Testis (tissue), 3 donors: ENCODE measurements around the gene FOXC2. TPM values are rescaled to one million over a fixed set of nuclear protein-coding genes. Genes with fewer than 3 reads are reported as not detected.

ENCODE experiments used
- DNase-seq: peaks from one replicate; pipeline ENCODE4 v3.0.0-alpha.2; 2019
- H3K27ac ChIP-seq, 2 donors: fragments of 200-600 bp; sonication (generic); one replicate each; pipeline ENCODE4 v1.5.1; 2019
- H3K27me3 ChIP-seq: fragments of 200-600 bp; sonication (generic); one replicate; pipeline ENCODE4 v1.5.1; 2019
- H3K36me3 ChIP-seq: fragments of 200-600 bp; sonication (generic); one replicate; pipeline ENCODE4 v1.5.1; 2017; ENCODE audit warnings: low read depth; ENCODE audit errors: missing control alignments
- H3K4me1 ChIP-seq: fragments of 200-600 bp; sonication (generic); one replicate; pipeline ENCODE4 v1.5.1; 2019
- H3K4me3 ChIP-seq, 2 donors: fragments of 200-600 bp; sonication (generic); one replicate each; pipeline ENCODE4 v1.5.1; 2017 to 2019
- H3K9me3 ChIP-seq: fragments of 200-600 bp; sonication (generic); one replicate; pipeline ENCODE4 v1.5.1; 2017
- CTCF ChIP-seq, 3 experiments: fragments of 450-650 bp in 2 of 3; fragments of 200-600 bp in 1 of 3; sonication (generic) in 1 of 3; IDR thresholded peaks; one replicate each; pipeline ENCODE4 v1.5.1; 2016 to 2019; ENCODE audit warnings: antibody characterized with exemption in 3 of 3, mild to moderate bottlenecking in 2 of 3, moderate library complexity in 1 of 3
- POLR2A ChIP-seq: fragments of 450-650 bp; IDR thresholded peaks from one replicate; pipeline ENCODE4 v1.6.1; 2017; ENCODE audit warnings: antibody characterized with exemption, mild to moderate bottlenecking, moderate library complexity
- WGBS, 2 donors: methylation state at CpG; one replicate each; pipeline ENCODE4 v1.1.5; 2018; 5-methylcytosine and 5-hydroxymethylcytosine counted together
- intact Hi-C: fragments of 100-400 bp; cut with DNase I; formaldehyde crosslinking; loops from one replicate; pipeline ENCODE4 v1.15.1; 2023; ENCODE audit warnings: low total_unique reads
- polyA plus RNA-seq: library from polyadenylated mRNA; stranded (reverse); fragments of 350-450 nt; fragmentation: Illumina TruSeq; extraction: RNeasy Lipid Tissue Mini Kit (QIAGEN cat#74804); gene quantifications from one replicate; pipeline ENCODE4 v1.2.3, GENCODE V29; 2014; ENCODE audit warnings: low read depth, low replicate concordance; ENCODE audit not compliant: insufficient read depth
- total RNA-seq, 2 donors: library from RNA; depleted of rRNA; stranded (reverse); fragments of >200 nt; gene quantifications; one replicate each; pipeline ENCODE4 v1.2.3, GENCODE V29; 2016

The FOXC2 gene
- total and polyA plus RNA-seq, 3 donors from 2014 or later = 3.9 to 11.2 (median 7.6) TPM

GRCh38 chr16:86581458-86581857 is 14.8 kb downstream of the FOXC2 start:
- H3K27me3 ChIP-seq = no peaks in the 10 kb centered on the region
- no peak for TF ChIP-seq POLR2A
- no peak for TF ChIP-seq CTCF (IDR thresholded peaks at IDR 0.05)
- H3K36me3 ChIP-seq = no peaks in the 10 kb centered on the region
- H3K27ac ChIP-seq = peak overlapping the region in 1 of 2 donors; percentile 19
- peaks cover 5% of the 10 kb centered on the region for H3K4me1 ChIP-seq
- H3K9me3 ChIP-seq = no peaks in the 10 kb centered on the region
- 48 to 69% methylated on average over 4 of the region's 4 CpGs for WGBS, 2 donors
- intact Hi-C loops = no loop called here
- no peak overlapping the region for H3K4me3 ChIP-seq
- DNase-seq = no peak

- intact Hi-C loops = no loop called here
- 76 to 84% methylated on average over 5 to 6 of the region's 6 CpGs for WGBS, 2 donors
- TF ChIP-seq CTCF (IDR thresholded peaks at IDR 0.05) (no peak), POLR2A (no peak)
- Histone ChIP-seq H3K36me3 (no peaks in the 10 kb centered on the region), H3K9me3 (no peaks in the 10 kb centered on the region), H3K27ac (no peak overlapping the region), H3K4me1 (peaks cover 5% of the 10 kb centered on the region), H3K27me3 (no peaks in the 10 kb centered on the region), H3K4me3 (no peak overlapping the region)
- DNase-seq = no peak
Measured at GRCh38 chr16:86584071-86584685, 17.5 kb downstream of the FOXC2 start.

- WGBS, 2 donors = 81 to 86% methylated on average over 10 to 12 of the region's 12 CpGs
- H3K4me3 ChIP-seq = no peak overlapping the region
- intact Hi-C loops = no loop called here
- DNase-seq = no peak
- peak overlapping the region in 1 of 2 donors; percentile 79 for H3K27ac ChIP-seq
- no peaks in the 10 kb centered on the region for H3K9me3 ChIP-seq
- H3K27me3 ChIP-seq = no peaks in the 10 kb centered on the region
- no peak for TF ChIP-seq CTCF (IDR thresholded peaks at IDR 0.05)
- no peak for TF ChIP-seq POLR2A
- H3K4me1 ChIP-seq = peaks cover 4% of the 10 kb centered on the region
- H3K36me3 ChIP-seq = no peaks in the 10 kb centered on the region
Measured at GRCh38 chr16:86584726-86585721, 18.4 kb downstream of the FOXC2 start.

GRCh38 chr16:86585821-86586611 is 19.4 kb downstream of the FOXC2 start:
- TF ChIP-seq POLR2A = no peak
- no peak for TF ChIP-seq CTCF (IDR thresholded peaks at IDR 0.05)
- Histone ChIP-seq H3K4me1 (peaks cover 3% of the 10 kb centered on the region), H3K4me3 (no peak overlapping the region), H3K27me3 (no peaks in the 10 kb centered on the region), H3K36me3 (no peaks in the 10 kb centered on the region), H3K27ac (peak overlapping the region; percentile 28 to 79), H3K9me3 (no peaks in the 10 kb centered on the region)
- intact Hi-C loops = no loop called here
- 50 to 62% methylated on average over 10 of the region's 10 CpGs for WGBS, 2 donors
- DNase-seq = no peak
